ENCODE results near the gene MAGI1.

- TF ChIP-seq POLR2A (IDR thresholded peaks at IDR 0.05) (no peak), CTCF (IDR thresholded peaks at IDR 0.05) (no peak), POLR2AphosphoS5 (IDR thresholded peaks at IDR 0.05; ENCODE audit: insufficient read depth in 1 of 2, low read depth in 1 of 2) (no peak)
These were observed 477.1 kb downstream of the MAGI1 start for GRCh38 chr3:65561617-65562016.

Data from vagina (tissue), 2 donors.